ENCODE measurements around the gene SNTG2. TPM values are rescaled to one million over a fixed set of nuclear protein-coding genes. Genes with fewer than 3 reads are reported as not detected.
"Not testable (repeated sequence)": the region's sequence is repeated elsewhere in the genome, so short reads cannot be mapped to it uniquely, and the experiment has no call there.

Gene SNTG2
- total and polyA plus RNA-seq, 2 of the 13 experiments (the other 11 are each of a cell fraction or from before 2014, with no cell fraction given): not detected

- H3K4me2 ChIP-seq (ENCODE audit: low read depth, low read length); H3K36me3 ChIP-seq (replicated peaks in 1 of 2; ENCODE audit: control insufficient read depth in 1 of 2, insufficient read depth in 2 of 2, low read length in 2 of 2); H3K4me1 ChIP-seq (ENCODE audit: insufficient read depth, low read length); CTCF ChIA-PET (ENCODE audit: low intra/inter-chr PET ratio, low total read pairs); FAIRE-seq; intact Hi-C loops (cut with micrococcal nuclease; ENCODE audit: unreplicated experiment); ATAC-seq; POLR2A ChIA-PET; H3K79me2 ChIP-seq (ENCODE audit: insufficient read depth, low read length); H2AFZ ChIP-seq (ENCODE audit: low read length); H3K4me3 ChIP-seq (replicated peaks in 1 of 3; ENCODE audit: insufficient read depth in 1 of 3, low read depth in 2 of 3, low read length in 3 of 3); DNase-seq (ENCODE audit: low spot score); H3K27ac ChIP-seq (ENCODE audit: extremely low read length, insufficient read depth, low read length); H4K20me1 ChIP-seq (ENCODE audit: insufficient read depth, low read length); H3K9ac ChIP-seq (ENCODE audit: insufficient read depth, low read depth, low read length); in situ Hi-C loops (cut with HindIII; ENCODE audit: extremely low pct_ligation_motif_present, low pct_unique_long_range_greater_than_20kb); H3K9me3 ChIP-seq (ENCODE audit: low read length); BruUV-seq (replicated peaks): not testable (repeated sequence)
- 6% methylated on average over 6 of the region's 6 CpGs for WGBS (ENCODE audit: low lambda C conversion rate)
- peaks cover 2 to 39% of the 10 kb centered on the region in 2 experiments for H3K27me3 ChIP-seq (ENCODE audit: control insufficient read depth in 1 of 2, insufficient read depth in 2 of 2, low read length in 2 of 2)
Measured at GRCh38 chr2:1093668-1094067, 143.0 kb downstream of the SNTG2 start.

- in situ Hi-C loops (cut with HindIII; ENCODE audit: extremely low pct_ligation_motif_present, low pct_unique_long_range_greater_than_20kb) (no loop called here), intact Hi-C loops (cut with micrococcal nuclease; ENCODE audit: unreplicated experiment) (no loop called here)
- CTCF ChIA-PET (ENCODE audit: low intra/inter-chr PET ratio, low total read pairs): no interaction called here
- no peak overlapping the region for H3K9ac ChIP-seq (ENCODE audit: insufficient read depth, low read depth, low read length)
- no peaks in the 10 kb centered on the region for H4K20me1 ChIP-seq (ENCODE audit: insufficient read depth, low read length)
- ATAC-seq (no peak), FAIRE-seq (no peak), DNase-seq (ENCODE audit: low spot score) (no peak)
- POLR2A ChIA-PET: no interaction called here
- no peak overlapping the region for H3K4me3 ChIP-seq (replicated peaks in 1 of 3; ENCODE audit: insufficient read depth in 1 of 3, low read depth in 2 of 3, low read length in 3 of 3)
- no peak overlapping the region for H3K27ac ChIP-seq (ENCODE audit: extremely low read length, insufficient read depth, low read length)
- H3K36me3 ChIP-seq (replicated peaks in 1 of 2; ENCODE audit: control insufficient read depth in 1 of 2, insufficient read depth in 2 of 2, low read length in 2 of 2): no peaks in the 10 kb centered on the region
- whole genome bisulfite sequencing (ENCODE audit: low lambda C conversion rate): 33% methylated on average over 8 of the region's 8 CpGs
- H3K4me1 ChIP-seq (ENCODE audit: insufficient read depth, low read length): no peaks in the 10 kb centered on the region
- no peaks in the 10 kb centered on the region for H3K9me3 ChIP-seq (ENCODE audit: low read length)
- no peak overlapping the region for H2AFZ ChIP-seq (ENCODE audit: low read length)
- TF ChIP-seq AFF4 (CRISPR knock-in tag; IDR thresholded peaks at IDR 0.05): no peak
- peaks cover 3 to 54% of the 10 kb centered on the region in 2 experiments for H3K27me3 ChIP-seq (ENCODE audit: control insufficient read depth in 1 of 2, insufficient read depth in 2 of 2, low read length in 2 of 2)
- BruUV-seq (replicated peaks): no TSS peak
- no peak overlapping the region for H3K4me2 ChIP-seq (ENCODE audit: low read depth, low read length)
- H3K79me2 ChIP-seq (ENCODE audit: insufficient read depth, low read length): no peaks in the 10 kb centered on the region
Measured at GRCh38 chr2:1097101-1097500, 146.5 kb downstream of the SNTG2 start.
